HEK293T (cell line): ENCODE results near the gene CSNK2A1.

Experiments
- CTCF ChIA-PET: fragments of 350-600 bp; formaldehyde crosslinking; extraction: SDS; loops from one replicate; lab custom pipeline; 2021; ENCODE audit warnings: antibody characterized with exemption, inconsistent platforms; lab: Yijun Ruan, JAX
- POLR2A ChIA-PET: fragments of 350-600 bp; formaldehyde crosslinking; extraction: SDS; loops from one replicate; lab custom pipeline; 2020; ENCODE audit warnings: antibody characterized with exemption, inconsistent platforms; lab: Yijun Ruan, JAX
- DNase-seq: peaks from one replicate; pipeline ENCODE4 v3.0.0; 2012; ENCODE audit warnings: mixed read lengths; ENCODE audit errors: extremely low spot score
- ARNT ChIP-seq: fragments of 450-650 bp; IDR thresholded peaks from 2 replicates; pipeline ENCODE4 v1.6.1; 2017; ENCODE audit warnings: mild to moderate bottlenecking
- BHLHE40 ChIP-seq: fragments of 450-650 bp; IDR thresholded peaks from 2 replicates; pipeline ENCODE4 v1.6.1; 2016; ENCODE audit warnings: mild to moderate bottlenecking, moderate library complexity, borderline replicate concordance
- CTBP1 ChIP-seq: fragments of 450-650 bp; IDR thresholded peaks from 2 replicates; pipeline ENCODE4 v1.6.1; 2016; ENCODE audit warnings: borderline replicate concordance
- ELF4 ChIP-seq: fragments of 450-650 bp; IDR thresholded peaks from 2 replicates; pipeline ENCODE4 v1.6.1; 2017; ENCODE audit warnings: antibody characterized with exemption
- FOXA1 ChIP-seq: fragments of 450-650 bp; IDR thresholded peaks from 2 replicates; pipeline ENCODE4 v1.6.1; 2016; ENCODE audit warnings: mild to moderate bottlenecking
- FOXK2 ChIP-seq: fragments of 450-650 bp; IDR thresholded peaks from 2 replicates; pipeline ENCODE4 v1.6.1; 2016; ENCODE audit warnings: mild to moderate bottlenecking
- FOXM1 ChIP-seq: fragments of 450-650 bp; IDR thresholded peaks from 2 replicates; pipeline ENCODE4 v1.6.1; 2017; ENCODE audit warnings: mild to moderate bottlenecking, borderline replicate concordance
- HDGF ChIP-seq: fragments of 450-650 bp; IDR thresholded peaks from 2 replicates; pipeline ENCODE4 v1.6.1; 2017; ENCODE audit warnings: antibody characterized with exemption, borderline replicate concordance
- L3MBTL2 ChIP-seq: fragments of 450-650 bp; conservative IDR thresholded peaks from 2 replicates; pipeline ENCODE4 v1.6.1; 2016; ENCODE audit warnings: mild to moderate bottlenecking
- LEF1 ChIP-seq: fragments of 450-650 bp; IDR thresholded peaks from 2 replicates; pipeline ENCODE4 v1.6.1; 2017; ENCODE audit warnings: mild to moderate bottlenecking, borderline replicate concordance
- NFRKB ChIP-seq: fragments of 450-650 bp; IDR thresholded peaks from 2 replicates; pipeline ENCODE4 v1.6.1; 2016; ENCODE audit warnings: mild to moderate bottlenecking, moderate library complexity
- SP1 ChIP-seq: fragments of 450-650 bp; IDR thresholded peaks from 2 replicates; pipeline ENCODE4 v1.6.1; 2017
- SUZ12 ChIP-seq: fragments of 450-650 bp; IDR thresholded peaks from 2 replicates; pipeline ENCODE4 v1.6.1; 2016; ENCODE audit warnings: mild to moderate bottlenecking
- TARDBP ChIP-seq: fragments of 450-650 bp; IDR thresholded peaks from 2 replicates; pipeline ENCODE4 v1.6.1; 2016
- ZNF384 ChIP-seq: fragments of 450-650 bp; IDR thresholded peaks from 2 replicates; pipeline ENCODE4 v1.6.1; 2016
- TF ChIP-seq, protein P1 (sequence below): fragments of 450-650 bp; IDR thresholded peaks from 2 replicates; pipeline ENCODE4 v1.6.1; 2016

The CSNK2A1 gene

DNA sequence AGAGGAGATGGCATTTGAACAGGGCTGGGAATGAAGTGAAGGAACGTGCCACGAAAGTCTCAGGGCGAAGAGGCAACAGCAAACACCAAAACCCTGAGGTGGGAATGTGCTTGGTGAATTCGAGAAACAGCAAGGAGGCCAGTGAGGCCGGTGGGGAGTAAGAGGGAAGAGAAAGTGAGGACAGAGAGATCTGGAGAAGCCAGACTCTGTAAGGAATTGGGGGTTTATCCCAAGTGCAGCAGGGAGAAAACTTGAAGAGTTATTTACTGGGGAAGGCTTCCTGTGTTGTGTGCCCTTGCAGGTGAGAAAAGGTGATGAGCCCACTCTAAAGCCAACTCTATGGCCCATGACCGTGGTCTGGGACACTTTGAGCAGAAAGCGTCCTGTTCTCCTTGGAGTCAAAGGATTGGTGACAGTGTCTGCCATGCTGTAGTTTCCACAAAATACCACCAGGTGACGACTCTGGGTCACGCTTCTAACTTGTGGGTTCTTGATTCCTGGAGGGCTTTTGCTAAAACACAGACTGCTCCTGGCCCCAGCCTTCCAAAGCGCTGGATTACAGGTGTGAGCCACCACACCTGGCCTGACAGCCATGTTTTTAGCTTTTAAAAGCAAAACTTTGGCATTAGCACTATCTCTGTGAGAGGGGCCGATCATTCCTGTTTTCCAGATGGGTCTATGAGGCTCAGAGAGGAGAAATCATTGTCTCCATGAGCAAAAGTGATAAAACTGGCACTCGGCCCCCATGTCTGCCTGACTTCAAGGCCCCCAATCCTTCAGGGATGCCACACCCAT, 18.0 kb upstream of the CSNK2A1 start:
- TF ChIP-seq TARDBP (no peak), ELF4 (no peak), LEF1 (no peak), L3MBTL2 (no peak), ARNT (no peak), FOXK2 (no peak), HDGF (no peak), FOXM1 (no peak)
- TF ChIP-seq, protein P1, sequence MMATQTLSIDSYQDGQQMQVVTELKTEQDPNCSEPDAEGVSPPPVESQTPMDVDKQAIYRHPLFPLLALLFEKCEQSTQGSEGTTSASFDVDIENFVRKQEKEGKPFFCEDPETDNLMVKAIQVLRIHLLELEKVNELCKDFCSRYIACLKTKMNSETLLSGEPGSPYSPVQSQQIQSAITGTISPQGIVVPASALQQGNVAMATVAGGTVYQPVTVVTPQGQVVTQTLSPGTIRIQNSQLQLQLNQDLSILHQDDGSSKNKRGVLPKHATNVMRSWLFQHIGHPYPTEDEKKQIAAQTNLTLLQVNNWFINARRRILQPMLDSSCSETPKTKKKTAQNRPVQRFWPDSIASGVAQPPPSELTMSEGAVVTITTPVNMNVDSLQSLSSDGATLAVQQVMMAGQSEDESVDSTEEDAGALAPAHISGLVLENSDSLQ, result no peak
- CTCF ChIA-PET, result interaction anchor here (0.7 to 2.7 kb wide), 5 partner anchors 9 to 178 kb away, joined by 3 to 21 read pairs (median 6); no protein-coding TSS in a partner anchor
- DNase-seq, result peak; percentile 78
- POLR2A ChIA-PET, result no interaction called here

DNA sequence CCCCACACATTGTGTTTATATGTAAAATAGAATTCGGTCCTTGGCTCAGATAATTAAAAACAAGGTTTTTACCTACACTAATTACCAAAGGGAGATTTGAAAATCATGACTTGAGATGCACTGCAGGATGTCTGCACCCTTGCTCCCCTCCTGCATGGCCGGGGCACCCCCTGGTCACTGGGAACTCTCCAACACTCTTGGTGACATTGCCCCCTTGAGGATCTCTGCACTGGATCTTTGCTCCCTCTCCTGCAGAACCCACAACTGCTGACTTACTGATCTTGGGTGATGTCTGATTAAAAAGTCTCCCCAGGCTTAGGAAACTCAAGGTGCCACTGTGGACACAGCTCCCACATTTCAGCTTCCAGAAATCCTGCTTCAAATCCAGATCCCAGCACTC, 17.1 kb upstream of the CSNK2A1 start:
- DNase-seq, result no peak
- ChIA-PET CTCF (interaction anchor here (0.7 to 1.2 kb wide), 3 partner anchors 85 to 180 kb away, joined by 3 to 16 read pairs (median 4); no protein-coding TSS in a partner anchor), POLR2A (no interaction called here)
- no peak for TF ChIP-seq L3MBTL2
- TF ChIP-seq, protein P1, result no peak
- no peak for TF ChIP-seq LEF1
- no peak for TF ChIP-seq HDGF
- TF ChIP-seq FOXA1, result no peak

DNA sequence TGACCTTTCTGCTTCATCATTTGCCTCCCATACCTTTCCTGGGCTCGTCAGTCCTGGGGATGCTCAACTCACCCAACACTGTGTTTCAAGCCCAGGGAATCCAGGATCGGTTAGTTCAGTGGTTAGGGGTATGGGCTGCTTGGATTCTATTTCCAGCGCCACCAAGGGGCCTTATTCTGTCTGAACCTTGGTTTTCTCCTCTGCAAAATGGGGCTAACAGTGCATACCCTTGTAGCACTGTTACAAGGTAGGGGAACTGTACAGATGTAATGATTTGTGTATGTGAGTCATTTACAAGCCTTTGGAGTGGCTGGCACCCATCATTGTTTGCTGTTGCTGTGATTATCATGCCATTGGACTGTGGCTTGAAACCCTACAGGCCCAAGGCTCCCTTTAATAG, 14.5 kb upstream of the CSNK2A1 start:
- ChIA-PET POLR2A (no interaction called here), CTCF (interaction anchor here (1.2 kb wide), 1 partner anchor 87 kb away, joined by 3 read pairs; no protein-coding TSS in a partner anchor)
- no peak for DNase-seq
- TF ChIP-seq FOXK2 (no peak), L3MBTL2 (no peak), SP1 (no peak), LEF1 (no peak), NFRKB (no peak), FOXM1 (no peak), FOXA1 (no peak), BHLHE40 (no peak), TARDBP (no peak), SUZ12 (no peak), HDGF (no peak), ARNT (no peak), CTBP1 (no peak), ELF4 (no peak), ZNF384 (no peak)
- TF ChIP-seq, protein P1, result no peak

DNA sequence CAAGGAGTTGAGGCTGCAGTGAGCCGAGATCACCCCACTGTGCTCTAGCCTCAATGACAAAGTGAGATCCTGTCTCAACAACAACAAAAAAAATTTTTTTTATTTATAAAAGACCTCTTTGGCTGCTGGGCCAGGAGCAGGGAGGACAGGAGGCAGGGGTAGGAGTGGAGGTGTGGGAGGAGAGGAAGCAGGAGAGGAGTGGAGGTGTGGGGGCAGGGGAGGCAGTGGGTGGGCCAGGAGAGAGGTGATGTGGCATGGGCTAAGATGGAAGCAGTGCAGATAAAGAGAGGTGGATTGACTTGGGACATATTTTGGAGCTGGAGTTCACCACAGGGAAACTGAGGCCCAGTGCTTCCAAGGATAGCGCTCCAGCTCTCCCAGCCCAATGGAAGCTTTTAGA, 13.4 kb upstream of the CSNK2A1 start:
- DNase-seq, result no peak
- CTCF ChIA-PET, result interaction anchor here (0.7 to 0.8 kb wide), 2 partner anchors 83 to 88 kb away, joined by 3 to 4 read pairs; no protein-coding TSS in a partner anchor
- POLR2A ChIA-PET, result no interaction called here
- TF ChIP-seq ELF4 (no peak), SP1 (no peak), FOXM1 (no peak), NFRKB (no peak), FOXK2 (no peak), LEF1 (no peak), FOXA1 (no peak), L3MBTL2 (no peak), SUZ12 (no peak)

DNA sequence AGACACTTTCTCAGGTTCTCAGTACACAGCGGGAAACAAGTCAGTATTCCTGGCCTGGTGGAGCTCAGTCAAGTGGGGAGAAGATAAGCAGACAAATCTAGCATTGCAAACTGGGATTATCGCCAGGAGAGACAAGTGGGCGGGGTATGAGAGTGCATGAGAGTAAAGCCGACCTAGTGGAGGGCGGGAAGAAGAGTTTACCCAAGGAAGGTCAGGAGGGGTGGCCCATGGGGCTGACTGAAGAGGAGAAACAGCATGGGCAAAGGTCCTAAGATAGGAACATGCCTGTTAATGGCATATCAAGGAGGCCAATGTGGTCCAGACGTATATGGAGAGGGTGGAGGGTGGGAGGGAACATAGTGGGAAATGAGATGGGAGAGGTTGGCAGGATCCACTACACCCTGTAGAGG, 12.4 kb upstream of the CSNK2A1 start:
- DNase-seq, result peak; percentile 17
- ChIA-PET POLR2A (interaction anchor here (1.2 kb wide), 1 partner anchor 81 kb away, joined by 3 read pairs; no protein-coding TSS in a partner anchor), CTCF (no interaction called here)
- TF ChIP-seq ARNT (no peak), CTBP1 (no peak), FOXA1 (no peak), SP1 (no peak), L3MBTL2 (no peak), NFRKB (no peak), FOXM1 (no peak), ZNF384 (no peak)
- TF ChIP-seq, protein P1, result no peak

DNA sequence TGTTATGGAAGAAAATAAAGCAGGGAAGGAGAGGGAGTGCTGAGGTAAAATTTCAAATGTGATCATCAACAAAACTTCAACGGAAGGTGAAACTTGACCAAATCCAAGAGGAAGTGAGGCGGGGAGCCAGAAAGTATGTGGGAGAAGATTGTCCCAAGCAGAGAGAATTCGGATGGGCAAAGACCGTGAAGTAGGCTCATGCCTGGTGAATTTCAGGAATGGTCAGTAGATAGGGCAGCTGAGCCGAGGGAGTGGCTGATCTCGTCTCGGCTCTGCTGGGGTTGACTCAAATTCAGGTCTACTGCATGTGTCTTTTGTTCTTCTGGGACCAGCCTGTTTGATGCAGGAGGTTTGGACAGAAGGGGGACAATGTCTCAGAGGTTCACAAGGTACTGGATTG, 7.0 kb upstream of the CSNK2A1 start:
- no peak for DNase-seq
- CTCF ChIA-PET, result no interaction called here
- no peak for TF ChIP-seq CTBP1
- no peak for TF ChIP-seq ZNF384
- no peak for TF ChIP-seq NFRKB
- TF ChIP-seq FOXM1, result no peak
- TF ChIP-seq, protein P1, result no peak
- no peak for TF ChIP-seq LEF1
- no peak for TF ChIP-seq ELF4
- TF ChIP-seq BHLHE40, result no peak
- no peak for TF ChIP-seq FOXA1
- TF ChIP-seq L3MBTL2, result no peak
- no peak for TF ChIP-seq TARDBP
- POLR2A ChIA-PET, result no interaction called here
